ENCODE data around the gene FBXW4. TPM values are rescaled to one million over a fixed set of nuclear protein-coding genes. Genes with fewer than 3 reads are reported as not detected.
A peak's percentile ranks its signal among the peaks of the same experiment; 100 is the strongest.

Gene FBXW4
- total and polyA plus RNA-seq, 9 donors, result 38.6 to 86.4 (median 64.4) TPM

DNA sequence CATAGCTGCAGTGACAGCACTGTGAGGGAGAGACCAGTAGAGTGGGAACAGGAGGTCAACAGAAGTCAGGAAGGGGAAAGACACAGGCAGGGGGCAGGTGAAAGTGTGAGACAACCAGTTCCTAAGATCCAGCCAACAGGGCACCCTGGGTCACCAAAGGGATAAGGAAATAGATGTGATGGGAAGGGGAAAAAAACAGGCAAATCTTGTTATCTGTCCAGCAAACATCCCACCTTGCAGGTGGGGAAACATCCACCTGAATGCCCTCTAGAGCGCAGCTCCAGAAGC is 64.4 kb downstream of the FBXW4 start:
- Histone ChIP-seq H3K4me1 (ENCODE audit: insufficient read depth) (no peaks in the 10 kb centered on the region), H3K4me3 (no peak overlapping the region), H3K9me3 (no peaks in the 10 kb centered on the region), H3K36me3 (no peaks in the 10 kb centered on the region), H3K27me3 (no peaks in the 10 kb centered on the region), H3K27ac (no peak overlapping the region)
- intact Hi-C loops (cut with DNase I), result loop anchor here in 1 of 4 donors (5.0 kb wide), 1 partner anchor 368 kb away; no protein-coding TSS in a partner anchor
- DNase-seq, result no peak
- TF ChIP-seq POLR2A (IDR thresholded peaks at IDR 0.05) (no peak), EP300 (IDR thresholded peaks at IDR 0.05) (no peak)
- TF ChIP-seq, protein P1, sequence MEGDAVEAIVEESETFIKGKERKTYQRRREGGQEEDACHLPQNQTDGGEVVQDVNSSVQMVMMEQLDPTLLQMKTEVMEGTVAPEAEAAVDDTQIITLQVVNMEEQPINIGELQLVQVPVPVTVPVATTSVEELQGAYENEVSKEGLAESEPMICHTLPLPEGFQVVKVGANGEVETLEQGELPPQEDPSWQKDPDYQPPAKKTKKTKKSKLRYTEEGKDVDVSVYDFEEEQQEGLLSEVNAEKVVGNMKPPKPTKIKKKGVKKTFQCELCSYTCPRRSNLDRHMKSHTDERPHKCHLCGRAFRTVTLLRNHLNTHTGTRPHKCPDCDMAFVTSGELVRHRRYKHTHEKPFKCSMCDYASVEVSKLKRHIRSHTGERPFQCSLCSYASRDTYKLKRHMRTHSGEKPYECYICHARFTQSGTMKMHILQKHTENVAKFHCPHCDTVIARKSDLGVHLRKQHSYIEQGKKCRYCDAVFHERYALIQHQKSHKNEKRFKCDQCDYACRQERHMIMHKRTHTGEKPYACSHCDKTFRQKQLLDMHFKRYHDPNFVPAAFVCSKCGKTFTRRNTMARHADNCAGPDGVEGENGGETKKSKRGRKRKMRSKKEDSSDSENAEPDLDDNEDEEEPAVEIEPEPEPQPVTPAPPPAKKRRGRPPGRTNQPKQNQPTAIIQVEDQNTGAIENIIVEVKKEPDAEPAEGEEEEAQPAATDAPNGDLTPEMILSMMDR (IDR thresholded peaks at IDR 0.05), result no peak
- WGBS, 3 donors, result 94 to 100% (median 98%) methylated on average over 1 of the region's 1 CpG

DNA sequence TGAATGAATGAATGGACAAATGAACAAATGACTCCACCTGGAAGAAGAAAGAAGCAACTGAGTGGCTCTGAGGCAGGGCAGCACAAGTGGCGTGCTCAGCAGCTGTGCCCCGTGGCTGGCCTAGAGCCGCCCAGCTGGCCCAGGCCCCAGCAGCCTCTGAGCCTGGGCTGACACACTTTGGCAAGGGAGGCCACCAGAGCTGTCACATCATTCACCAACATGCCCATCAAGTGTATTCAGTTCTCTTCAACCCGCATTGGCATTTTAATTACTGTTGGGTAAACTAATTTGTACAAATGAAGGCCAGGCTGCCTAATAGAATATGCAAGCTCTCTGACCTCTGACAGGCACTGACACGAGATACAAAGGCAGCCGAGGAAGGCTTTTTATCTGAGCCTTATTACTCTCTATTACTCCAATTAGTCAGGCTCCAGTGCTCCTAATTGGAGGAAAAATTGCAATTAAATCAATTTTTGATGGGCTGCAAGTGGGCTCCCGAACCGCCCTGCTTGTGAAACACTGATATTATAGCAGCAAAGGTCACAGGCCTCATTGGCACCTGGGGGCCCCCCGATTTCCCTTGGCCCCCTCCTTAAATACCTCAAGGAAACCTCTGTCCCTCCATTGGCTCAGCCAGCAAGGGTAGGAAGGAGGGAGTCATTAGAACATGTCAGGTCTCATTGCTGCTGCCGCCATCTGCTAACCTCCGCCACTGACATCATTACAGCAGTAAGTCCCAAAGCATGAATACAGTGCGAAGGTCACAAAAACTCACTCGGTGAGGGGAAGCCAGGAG is 64.9 kb downstream of the FBXW4 start:
- WGBS, 3 donors, result 75 to 82% (median 80%) methylated on average over 13 of the region's 13 CpGs
- Histone ChIP-seq H3K27ac (no peak overlapping the region), H3K9me3 (no peaks in the 10 kb centered on the region), H3K4me3 (no peak overlapping the region), H3K4me1 (ENCODE audit: insufficient read depth) (no peaks in the 10 kb centered on the region), H3K36me3 (no peaks in the 10 kb centered on the region), H3K27me3 (no peaks in the 10 kb centered on the region)
- intact Hi-C loops (cut with DNase I), result loop anchor here in 1 of 4 donors (5.0 kb wide), 1 partner anchor 368 kb away; no protein-coding TSS in a partner anchor
- no peak for DNase-seq
- TF ChIP-seq, protein P1 (IDR thresholded peaks at IDR 0.05), result no peak
- no peak for TF ChIP-seq POLR2A (IDR thresholded peaks at IDR 0.05)
- no peak for TF ChIP-seq EP300 (IDR thresholded peaks at IDR 0.05)

DNA sequence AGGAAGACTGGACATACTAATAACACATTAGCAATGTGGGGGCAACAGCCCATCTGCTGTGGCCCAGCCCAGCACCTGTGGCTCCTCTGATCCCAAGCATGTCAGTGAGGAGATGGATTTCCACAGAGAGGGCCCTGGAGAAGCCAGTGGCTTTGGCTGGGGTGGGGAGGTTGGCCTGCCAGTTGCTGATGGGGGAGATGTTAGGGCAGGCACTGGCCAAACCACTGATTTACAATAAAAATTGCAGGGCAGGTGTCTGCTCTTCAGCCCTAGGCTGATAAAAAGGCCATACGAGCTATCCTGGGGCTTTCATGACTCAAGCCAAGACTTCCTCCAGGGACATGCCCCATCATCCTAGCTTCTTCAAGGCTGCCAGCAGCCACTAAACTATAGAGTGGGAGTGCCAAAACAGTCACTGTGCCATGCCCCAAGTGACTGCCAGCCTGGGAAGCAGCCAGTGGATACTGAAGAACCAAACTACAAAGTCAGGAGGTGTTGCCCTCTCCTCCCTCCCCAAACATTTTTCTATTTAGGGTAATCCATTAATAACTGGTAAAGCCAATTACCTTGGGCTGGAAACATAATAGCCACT is 69.1 kb downstream of the FBXW4 start:
- no peak for TF ChIP-seq POLR2A (IDR thresholded peaks at IDR 0.05)
- TF ChIP-seq, protein P1 (IDR thresholded peaks at IDR 0.05), result no peak
- no peak for TF ChIP-seq EP300 (IDR thresholded peaks at IDR 0.05)
- H3K36me3 ChIP-seq, result no peaks in the 10 kb centered on the region
- H3K4me3 ChIP-seq, result no peak overlapping the region
- H3K4me1 ChIP-seq (ENCODE audit: insufficient read depth), result no peaks in the 10 kb centered on the region
- intact Hi-C loops (cut with DNase I), result no loop called here
- no peaks in the 10 kb centered on the region for H3K9me3 ChIP-seq
- WGBS, 3 donors, result 70 to 84% (median 80%) methylated on average over 1 of the region's 1 CpG
- no peaks in the 10 kb centered on the region for H3K27me3 ChIP-seq
- peak in 1 of 5 donors; percentile 4 for DNase-seq
- H3K27ac ChIP-seq, result no peak overlapping the region

DNA sequence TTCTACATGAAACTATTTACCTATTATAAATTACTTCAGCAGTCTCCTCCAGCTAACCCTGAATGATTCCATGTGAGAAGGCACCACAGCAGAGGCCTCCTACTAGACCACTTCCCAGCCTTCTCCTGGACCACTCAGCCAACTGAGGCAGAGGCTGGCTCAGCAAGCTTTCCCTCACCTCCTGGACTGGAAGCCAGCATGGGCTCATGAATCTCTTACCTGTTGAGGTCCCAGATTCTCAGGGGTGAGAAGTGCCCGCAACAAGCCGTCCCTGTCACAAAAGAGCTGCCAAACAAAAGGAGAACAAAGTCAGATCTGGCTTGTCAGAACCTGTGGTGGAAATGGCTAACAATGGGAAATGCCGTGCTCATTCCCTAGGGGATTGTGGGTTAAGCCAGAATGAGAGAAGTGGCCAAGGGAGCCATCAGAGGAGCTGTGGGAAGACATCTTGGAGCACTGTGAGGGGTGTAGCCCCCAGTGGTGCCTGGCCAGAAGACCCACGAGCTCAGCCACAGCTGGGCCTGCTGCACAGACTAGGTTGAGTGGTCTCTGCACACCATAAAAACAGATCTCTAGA is 70.4 kb downstream of the FBXW4 start:
- no peak for DNase-seq
- WGBS, 3 donors, result 80 to 95% (median 87%) methylated on average over 4 of the region's 4 CpGs
- TF ChIP-seq EP300 (IDR thresholded peaks at IDR 0.05) (no peak), POLR2A (IDR thresholded peaks at IDR 0.05) (no peak)
- TF ChIP-seq, protein P1 (IDR thresholded peaks at IDR 0.05), result no peak
- H3K4me3 ChIP-seq, result no peak overlapping the region
- intact Hi-C loops (cut with DNase I), result no loop called here
- no peaks in the 10 kb centered on the region for H3K27me3 ChIP-seq
- H3K9me3 ChIP-seq, result no peaks in the 10 kb centered on the region
- H3K27ac ChIP-seq, result no peak overlapping the region
- H3K36me3 ChIP-seq, result no peaks in the 10 kb centered on the region
- no peaks in the 10 kb centered on the region for H3K4me1 ChIP-seq (ENCODE audit: insufficient read depth)
